Pancreas (tissue), 10 donors: Measurements from ENCODE around the gene GATAD2B. TPM values are rescaled to one million over a fixed set of nuclear protein-coding genes. Genes with fewer than 3 reads are reported as not detected.
A peak's percentile ranks its signal among the peaks of the same experiment; 100 is the strongest.

Source experiments
- ATAC-seq, 4 donors: fragments of 200-7000 bp; cut with Tn5 transposase; one replicate each; pipeline versions ENCODE4 v1.8.0 to v1.9.1; 2020; ENCODE audit warnings: mild to moderate bottlenecking in 4 of 4, moderate library complexity in 4 of 4
- DNase-seq, 6 donors: peaks; one replicate each; pipeline ENCODE4 v3.0.0-alpha.2; 2020
- FAIRE-seq: peaks from 2 replicates; lab custom pipeline; 2012; peaks lifted over from hg19 to GRCh38; lab: Jason Lieb, UNC
- H3K27ac ChIP-seq, 4 donors: fragments of 200-600 bp; sonication (generic); 1 replicate in 3 of 4; 2 replicates in 1 of 4; pipeline versions ENCODE4 v1.5.0 to v1.8.0; 2020
- H3K27me3 ChIP-seq, 4 donors: fragments of 200-600 bp; one replicate each; pipeline ENCODE4 v1.8.0; 2021
- H3K36me3 ChIP-seq, 3 donors: fragments of 200-600 bp; sonication (generic) in 1 of 3; one replicate each; pipeline versions ENCODE4 v1.5.0 to v1.8.0; 2020 to 2021
- H3K4me1 ChIP-seq, 3 donors: fragments of 200-600 bp; one replicate each; pipeline ENCODE4 v1.8.0; 2021
- H3K4me3 ChIP-seq, 4 donors: fragments of 200-600 bp; sonication (generic) in 2 of 4; one replicate each; pipeline versions ENCODE4 v1.5.0 to v1.8.0; 2020 to 2021
- H3K9me3 ChIP-seq, 4 donors: fragments of 200-600 bp; one replicate each; pipeline ENCODE4 v1.8.0; 2021
- WGBS, 2 donors: extraction: QIAGEN DNeasy Blood & Tissue Kit; methylation state at CpG; one replicate each; pipeline ENCODE4 v1.1.7; 2013; 5-methylcytosine and 5-hydroxymethylcytosine counted together
- intact Hi-C, 3 donors: fragments of 100-400 bp; cut with DNase I; formaldehyde crosslinking; loops; one replicate each; pipeline versions ENCODE4 v1.11.1 to v1.14.2; 2022
- microRNA-seq, 2 donors: library from miRNA; unstranded; fragments of <30 nt; microRNA quantifications; one replicate each; pipeline versions ENCODE4 to v1.1.0, GENCODE V29; 2019 to 2020
- polyA plus RNA-seq, 2 donors: library from polyadenylated mRNA; stranded (reverse); fragments of 200-250 nt; gene quantifications; one replicate each; pipeline ENCODE4 v1.2.3, GENCODE V29; 2013
- total RNA-seq, 6 donors: library from RNA; stranded (reverse); fragmentation: NEBNext Ultra II Directional in 4 of 6; extraction: Animal tissue kit (Norgen Biotek cat#: 25700) in 4 of 6; gene quantifications; one replicate each; pipeline versions ENCODE4 v1.2.1 to v1.2.4, GENCODE V29; 2021 to 2023
- TF ChIP-seq, protein P1 (sequence below), 4 donors: fragments of 200-600 bp; sonication (generic) in 3 of 4; IDR thresholded peaks; one replicate each; pipeline versions ENCODE4 v1.5.0 to v1.8.0; 2021; ENCODE audit warnings: antibody characterized with exemption in 4 of 4
- donor health status: healthy with polysubstance abuse.
- donor health status: DM: no; HTN: no; CAD: no; lungs with moderate emphysema.
- donor health status: DM: no; HTN: no; CAD: no.
- donor health status: control.
- donor health status: control.
- donor health status: Bipolar disorder and iron deficiency.
- donor health status: DM: yes; HTN: yes; CAD: no.
- donor health status: DM: no; HTN: no; CAD: no.
- donor health status: DM: no; HTN: no; CAD: no.
- donor health status: DM: yes; HTN: yes; CAD: no.

The GATAD2B gene
- total and polyA plus RNA-seq, 8 donors: 4.8 to 27.1 (median 16.2) TPM

DNA sequence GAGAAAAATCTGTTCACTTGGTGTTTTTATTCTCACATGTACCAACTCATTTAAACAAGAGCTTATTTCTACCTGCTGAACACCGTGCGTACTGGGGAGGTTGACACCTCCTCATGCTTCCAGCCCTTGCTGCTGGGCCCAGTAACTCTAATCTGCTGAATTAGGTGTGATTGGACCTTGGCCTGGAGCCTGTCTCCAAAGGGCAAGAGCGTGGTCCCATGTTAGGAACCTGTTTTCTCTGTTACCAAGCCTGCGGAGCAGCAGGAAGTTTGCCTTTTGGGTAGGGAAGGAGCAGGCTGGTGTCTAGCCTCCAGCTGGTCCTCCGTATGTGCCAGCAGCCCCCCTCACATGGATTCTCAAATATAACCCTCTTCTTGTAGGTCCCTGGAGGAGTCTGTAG lies 158.5 kb downstream of the GATAD2B start:
- ATAC-seq: no peak
- H3K27ac ChIP-seq: peak overlapping the region in 2 of 4 donors; percentile 25 to 64

DNA sequence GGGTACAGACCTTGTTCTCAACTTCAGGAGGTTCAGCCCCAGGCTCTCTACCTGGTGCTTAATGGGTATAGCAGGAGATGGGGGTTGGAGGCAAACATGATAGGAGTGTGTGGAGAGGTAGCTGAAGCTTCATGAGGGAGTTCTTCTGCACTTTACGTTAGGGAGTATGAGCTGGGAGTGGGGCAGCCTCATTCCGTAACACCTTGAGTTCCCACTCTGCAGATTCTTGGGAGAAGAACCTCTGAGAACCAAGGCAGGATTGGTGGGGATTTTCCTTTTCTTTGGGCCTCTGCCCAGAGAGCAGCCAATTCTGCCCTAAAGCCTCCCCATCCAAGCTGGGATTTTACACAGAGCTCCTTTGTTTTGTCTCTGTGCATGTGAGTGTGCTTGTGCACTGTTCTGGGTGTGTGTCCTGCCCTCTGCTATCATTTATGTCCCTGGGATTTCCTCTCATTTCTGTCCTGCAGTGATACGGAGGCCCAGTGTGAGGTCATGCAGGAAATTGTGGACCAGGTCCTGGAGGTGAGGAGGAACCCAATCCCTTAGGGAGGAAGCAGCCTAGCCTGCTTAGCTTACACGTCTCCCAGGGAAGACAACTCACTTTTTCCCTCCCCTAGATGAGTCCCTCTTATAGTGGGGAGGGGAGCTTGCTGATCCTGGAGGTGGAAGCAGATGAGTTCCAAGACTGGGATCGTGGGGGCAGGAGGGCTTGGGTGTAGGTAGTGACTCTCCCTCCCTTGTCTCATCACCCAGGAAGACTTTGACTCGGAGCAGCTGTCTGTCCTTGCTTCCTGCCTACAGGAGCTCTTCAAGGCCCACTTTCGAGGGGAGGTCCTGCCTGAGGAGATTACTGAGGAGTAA lies 159.2 kb downstream of the GATAD2B start:
- intact Hi-C loops: no loop called here

More for the DNA sequence above, 158.5 kb downstream of the GATAD2B start:
- peaks cover 8 to 14% (median 14%) of the 10 kb centered on the region in 3 donors for H3K4me1 ChIP-seq
- H3K36me3 ChIP-seq: peaks cover 0 to 33% (median 0%) of the 10 kb centered on the region in 3 donors
- no peaks in the 10 kb centered on the region for H3K27me3 ChIP-seq
- intact Hi-C loops: no loop called here
- H3K9me3 ChIP-seq: no peaks in the 10 kb centered on the region
- TF ChIP-seq, protein P1, sequence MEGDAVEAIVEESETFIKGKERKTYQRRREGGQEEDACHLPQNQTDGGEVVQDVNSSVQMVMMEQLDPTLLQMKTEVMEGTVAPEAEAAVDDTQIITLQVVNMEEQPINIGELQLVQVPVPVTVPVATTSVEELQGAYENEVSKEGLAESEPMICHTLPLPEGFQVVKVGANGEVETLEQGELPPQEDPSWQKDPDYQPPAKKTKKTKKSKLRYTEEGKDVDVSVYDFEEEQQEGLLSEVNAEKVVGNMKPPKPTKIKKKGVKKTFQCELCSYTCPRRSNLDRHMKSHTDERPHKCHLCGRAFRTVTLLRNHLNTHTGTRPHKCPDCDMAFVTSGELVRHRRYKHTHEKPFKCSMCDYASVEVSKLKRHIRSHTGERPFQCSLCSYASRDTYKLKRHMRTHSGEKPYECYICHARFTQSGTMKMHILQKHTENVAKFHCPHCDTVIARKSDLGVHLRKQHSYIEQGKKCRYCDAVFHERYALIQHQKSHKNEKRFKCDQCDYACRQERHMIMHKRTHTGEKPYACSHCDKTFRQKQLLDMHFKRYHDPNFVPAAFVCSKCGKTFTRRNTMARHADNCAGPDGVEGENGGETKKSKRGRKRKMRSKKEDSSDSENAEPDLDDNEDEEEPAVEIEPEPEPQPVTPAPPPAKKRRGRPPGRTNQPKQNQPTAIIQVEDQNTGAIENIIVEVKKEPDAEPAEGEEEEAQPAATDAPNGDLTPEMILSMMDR (IDR thresholded peaks at IDR 0.05): no peak
- FAIRE-seq (no peak), DNase-seq (no peak)
- no peak overlapping the region for H3K4me3 ChIP-seq
- WGBS, 2 donors: 82 to 84% methylated on average over 5 of the region's 5 CpGs

DNA sequence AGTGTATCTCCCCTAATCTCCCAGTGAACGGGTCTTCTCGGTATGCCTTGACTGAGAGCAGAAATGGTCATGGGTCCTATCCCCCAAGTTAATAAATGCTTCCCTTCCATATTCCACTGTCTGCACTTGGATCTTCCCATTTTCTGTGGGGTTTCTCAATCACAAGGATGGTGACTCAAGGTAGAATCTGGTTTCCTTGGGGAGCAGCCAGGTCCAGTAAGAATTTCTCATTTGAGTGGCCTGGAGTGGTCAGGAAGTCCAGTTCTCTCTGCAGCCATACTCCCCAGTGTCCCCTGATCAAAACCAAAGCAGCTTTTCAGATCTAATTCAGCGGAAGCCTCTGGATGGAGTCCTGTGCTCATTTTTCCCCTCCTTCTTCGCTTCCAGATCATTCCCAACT lies 162.3 kb downstream of the GATAD2B start:
- H3K4me1 ChIP-seq: no peaks in the 10 kb centered on the region
- ATAC-seq: no peak
- FAIRE-seq: no peak
- H3K27me3 ChIP-seq: no peaks in the 10 kb centered on the region
- 92 to 96% methylated on average over 4 of the region's 4 CpGs for WGBS, 2 donors
- intact Hi-C loops: no loop called here
- peaks cover 0 to 49% (median 0%) of the 10 kb centered on the region in 3 donors for H3K36me3 ChIP-seq
- H3K27ac ChIP-seq: no peak overlapping the region
- no peaks in the 10 kb centered on the region for H3K9me3 ChIP-seq
- DNase-seq: no peak
- H3K4me3 ChIP-seq: no peak overlapping the region
- TF ChIP-seq, protein P1 (IDR thresholded peaks at IDR 0.05): no peak

More for the DNA sequence above, 159.2 kb downstream of the GATAD2B start:
- Histone ChIP-seq H3K27me3 (no peaks in the 10 kb centered on the region), H3K27ac (peak overlapping the region in 2 of 4 donors; percentile 25 to 64), H3K9me3 (no peaks in the 10 kb centered on the region), H3K4me1 (peaks cover under 1 to 9% (median 7%) of the 10 kb centered on the region in 3 donors), H3K4me3 (no peak overlapping the region), H3K36me3 (peaks cover 0 to 40% (median 0%) of the 10 kb centered on the region in 3 donors)
- DNase-seq (no peak), FAIRE-seq (no peak), ATAC-seq (peak in 3 of 4 donors; percentile 14 to 28 (median 25))
- TF ChIP-seq, protein P1 (IDR thresholded peaks at IDR 0.05): no peak
- WGBS, 2 donors: 72 to 76% methylated on average over 7 of the region's 7 CpGs

Small RNA genes lying within 50 kb of the gene (microRNA-seq; reads per million reads assigned to microRNA genes)
- gene MIR6737: 0 reads per million in 2 donors

Other genes with a start within 250 kb of the GATAD2B start
- 1 to 10 TPM; 1.6 to 6.9 (median 3.6) TPM for gene NPR1, start 244.3 kb downstream of the GATAD2B start, total RNA-seq
- gene NPR1, start 244.3 kb downstream of the GATAD2B start, polyA plus RNA-seq: 10 to 100 TPM; 10.2 to 11.8 TPM
- 10 to 100 TPM; 13.5 to 41.4 (median 18.8) TPM for gene INTS3, start 194.9 kb downstream of the GATAD2B start, total RNA-seq
- 10 to 100 TPM; 45.1 to 56.2 TPM for gene INTS3, start 194.9 kb downstream of the GATAD2B start, polyA plus RNA-seq
- 10 to 100 TPM in 3 of 6 donors, 1 to 10 TPM in 3; 9.0 to 23.6 (median 10.8) TPM for gene SLC27A3, start 147.6 kb downstream of the GATAD2B start, total RNA-seq
- 10 to 100 TPM; 46.9 to 64.0 TPM for gene SLC27A3, start 147.6 kb downstream of the GATAD2B start, polyA plus RNA-seq
- gene DENND4B, start 23.7 kb upstream of the GATAD2B start, total RNA-seq: 10 to 100 TPM; 17.8 to 41.7 (median 20.4) TPM
- gene DENND4B, start 23.7 kb upstream of the GATAD2B start, polyA plus RNA-seq: 10 to 100 TPM; 48.9 to 57.0 TPM
- 10 to 100 TPM; 13.4 to 27.6 (median 18.3) TPM for gene CRTC2, start 35.6 kb upstream of the GATAD2B start, total RNA-seq
- 10 to 100 TPM; 36.9 to 48.6 TPM for gene CRTC2, start 35.6 kb upstream of the GATAD2B start, polyA plus RNA-seq
- gene SLC39A1, start 40.6 kb upstream of the GATAD2B start, total RNA-seq: 10 to 100 TPM; 20.0 to 46.1 (median 27.0) TPM
- gene SLC39A1, start 40.6 kb upstream of the GATAD2B start, polyA plus RNA-seq: 10 to 100 TPM; 22.8 to 38.1 TPM
- 10 to 100 TPM in 2 of 6 donors, 1 to 10 TPM in 4; 6.5 to 13.2 (median 8.0) TPM for gene CREB3L4, start 44.9 kb upstream of the GATAD2B start, total RNA-seq
- 10 to 100 TPM; 13.3 to 19.6 TPM for gene CREB3L4, start 44.9 kb upstream of the GATAD2B start, polyA plus RNA-seq
- gene JTB, start 54.7 kb upstream of the GATAD2B start, total RNA-seq: 100 to 1,000 TPM in 2 of 6 donors, 10 to 100 TPM in 4; 82.6 to 106 (median 95.6) TPM
- gene JTB, start 54.7 kb upstream of the GATAD2B start, polyA plus RNA-seq: 100 to 1,000 TPM; 117 to 180 TPM
- 10 to 100 TPM; 36.8 to 68.8 (median 47.2) TPM for gene RAB13, start 63.4 kb upstream of the GATAD2B start, total RNA-seq
- gene RAB13, start 63.4 kb upstream of the GATAD2B start, polyA plus RNA-seq: 100 to 1,000 TPM in 1 of 2 donors, 10 to 100 TPM in 1; 82.9 to 118 TPM
- 1,000 to 10,000 TPM in 2 of 6 donors, 100 to 1,000 TPM in 4; 617 to 1,250 (median 837) TPM for gene RPS27, start 67.8 kb upstream of the GATAD2B start, total RNA-seq
- gene RPS27, start 67.8 kb upstream of the GATAD2B start, polyA plus RNA-seq: 1,000 to 10,000 TPM; 3,243 to 5,933 TPM
- gene NUP210L, start 232.1 kb upstream of the GATAD2B start, total RNA-seq: under 1 TPM in 3 of 6 donors, not detected in 3; 0.04 to 0.06 (median 0.06) TPM
- under 1 TPM in 1 of 2 donors, not detected in 1; 0.02 TPM for gene NUP210L, start 232.1 kb upstream of the GATAD2B start, polyA plus RNA-seq